HG02943 (cell line): ENCODE data around the gene PRSS57.
A peak's percentile ranks its signal among the peaks of the same experiment; 100 is the strongest.

Experiments used
- ATAC-seq: cut with Tn5 transposase; IDR thresholded peaks from one replicate; pipeline ENCODE4 v1.9.1; 2021; ENCODE audit warnings: mild to moderate bottlenecking, low read depth, moderate library complexity; ENCODE audit not compliant: unreplicated experiment

Gene PRSS57

GRCh38 chr19:653425-653824, 41.8 kb downstream of the PRSS57 start:
- no peak for ATAC-seq

- no peak for ATAC-seq
These were observed 42.5 kb downstream of the PRSS57 start for GRCh38 chr19:652467-653389.

- ATAC-seq = no peak
These were observed 43.3 kb downstream of the PRSS57 start for GRCh38 chr19:651991-652390.

GRCh38 chr19:651114-651818, 44.0 kb downstream of the PRSS57 start:
- no peak for ATAC-seq

GRCh38 chr19:650121-650520, 45.1 kb downstream of the PRSS57 start:
- ATAC-seq = no peak

GRCh38 chr19:648904-649801, 46.1 kb downstream of the PRSS57 start:
- ATAC-seq = no peak

GRCh38 chr19:648305-648704, 46.9 kb downstream of the PRSS57 start:
- ATAC-seq = no peak

GRCh38 chr19:647566-648284, 47.5 kb downstream of the PRSS57 start:
- ATAC-seq = no peak

- ATAC-seq = no peak
These were observed 48.3 kb downstream of the PRSS57 start for GRCh38 chr19:646779-647565.

GRCh38 chr19:645912-646778, 49.1 kb downstream of the PRSS57 start:
- ATAC-seq = no peak

- no peak for ATAC-seq
These were observed 50.5 kb downstream of the PRSS57 start for GRCh38 chr19:644789-645188.

- no peak for ATAC-seq
These were observed 50.9 kb downstream of the PRSS57 start for GRCh38 chr19:644363-644762.

- no peak for ATAC-seq
These were observed 51.5 kb downstream of the PRSS57 start for GRCh38 chr19:643736-644135.

- no peak for ATAC-seq
These were observed 52.2 kb downstream of the PRSS57 start for GRCh38 chr19:642767-643727.

- no peak for ATAC-seq
These were observed 53.5 kb downstream of the PRSS57 start for GRCh38 chr19:641702-642101.

GRCh38 chr19:640606-641189, 54.6 kb downstream of the PRSS57 start:
- no peak for ATAC-seq

- peak; percentile 26 for ATAC-seq
These were observed 55.1 kb downstream of the PRSS57 start for GRCh38 chr19:640161-640558.
